Activated CD4-positive, CD25-positive, alpha-beta regulatory T cell (primary cell): ENCODE measurements around the gene DENND1A.
"Not testable (repeated sequence)": the region's sequence is repeated elsewhere in the genome, so short reads cannot be mapped to it uniquely, and the experiment has no call there.

ENCODE experiments used
- DNase-seq, 4 experiments: peaks; one replicate each; lab custom pipeline; 2025; lab: John Stamatoyannopoulos, UW

DENND1A gene

DNA sequence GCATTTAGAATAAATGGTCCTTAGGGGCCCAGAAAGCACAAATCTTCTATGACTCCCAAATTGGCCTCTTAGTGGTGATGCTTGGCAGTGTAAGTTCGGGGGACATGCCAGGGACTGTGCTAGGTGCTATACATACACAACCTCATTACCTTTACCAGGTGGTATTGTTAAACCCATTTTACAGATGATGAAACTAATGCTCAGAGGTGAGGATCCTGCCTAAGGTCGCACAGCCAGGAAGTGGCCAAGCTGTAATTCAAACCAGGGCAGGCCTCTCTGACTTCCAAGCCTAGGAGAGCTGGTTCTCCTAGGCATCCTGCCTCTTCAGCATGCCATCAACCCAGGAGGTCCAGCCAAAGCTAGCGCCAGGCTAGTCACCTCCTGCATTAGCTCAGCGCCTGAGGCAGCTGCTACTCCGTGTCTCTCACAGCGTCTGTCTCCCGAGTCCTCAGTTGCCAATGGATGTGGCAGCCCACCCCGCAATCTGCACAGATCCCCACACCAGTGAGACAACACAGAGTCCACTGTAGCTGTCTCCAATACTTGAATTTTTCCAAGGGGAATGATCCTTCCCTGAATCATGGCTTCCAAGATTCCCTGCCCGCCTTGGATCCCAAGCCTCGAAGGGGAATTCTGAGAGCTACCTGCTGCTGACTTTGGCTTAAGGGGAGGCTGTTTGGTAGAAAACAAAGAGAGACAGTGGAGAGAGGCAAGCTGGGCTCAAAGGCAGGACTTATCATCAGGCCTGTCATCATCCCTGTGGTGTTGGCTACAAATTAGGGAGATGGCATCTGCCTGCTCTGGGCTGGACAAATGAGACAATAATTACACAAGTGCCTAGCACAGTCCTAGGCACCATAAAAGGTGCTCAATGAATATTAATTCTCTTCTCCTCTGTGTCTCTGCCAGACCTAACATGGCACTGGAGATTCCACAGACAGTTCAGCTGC is 521.3 kb downstream of the DENND1A start:
- DNase-seq: no peak

DNA sequence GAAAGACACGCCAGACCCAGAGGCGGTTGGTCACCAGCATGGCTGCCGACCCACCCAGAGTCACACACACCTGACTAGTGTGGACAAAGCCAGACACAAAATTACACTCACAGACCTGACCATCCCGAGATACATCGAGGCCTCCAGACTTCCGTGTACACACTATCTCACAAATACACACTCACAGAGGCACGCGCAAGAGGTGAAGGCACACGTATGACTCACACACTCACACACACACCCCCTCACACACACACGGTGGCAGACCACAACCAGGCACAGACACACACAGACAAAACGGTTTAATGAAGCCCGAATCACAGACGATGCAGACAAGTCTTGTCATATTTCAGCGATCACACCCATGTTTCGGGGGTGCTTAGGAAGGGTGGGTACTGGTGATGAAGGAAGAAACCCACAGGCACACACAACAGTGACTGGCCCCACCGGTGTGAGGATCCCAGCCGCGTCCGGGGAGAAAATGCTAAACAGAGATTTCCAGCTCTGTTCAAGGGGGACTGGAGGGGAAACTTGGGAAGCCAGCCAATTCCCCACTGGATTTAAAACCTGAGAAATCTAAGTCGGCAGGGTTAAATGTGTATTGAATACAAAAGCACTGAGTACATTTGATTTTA is 522.6 kb downstream of the DENND1A start:
- DNase-seq: no peak

DNA sequence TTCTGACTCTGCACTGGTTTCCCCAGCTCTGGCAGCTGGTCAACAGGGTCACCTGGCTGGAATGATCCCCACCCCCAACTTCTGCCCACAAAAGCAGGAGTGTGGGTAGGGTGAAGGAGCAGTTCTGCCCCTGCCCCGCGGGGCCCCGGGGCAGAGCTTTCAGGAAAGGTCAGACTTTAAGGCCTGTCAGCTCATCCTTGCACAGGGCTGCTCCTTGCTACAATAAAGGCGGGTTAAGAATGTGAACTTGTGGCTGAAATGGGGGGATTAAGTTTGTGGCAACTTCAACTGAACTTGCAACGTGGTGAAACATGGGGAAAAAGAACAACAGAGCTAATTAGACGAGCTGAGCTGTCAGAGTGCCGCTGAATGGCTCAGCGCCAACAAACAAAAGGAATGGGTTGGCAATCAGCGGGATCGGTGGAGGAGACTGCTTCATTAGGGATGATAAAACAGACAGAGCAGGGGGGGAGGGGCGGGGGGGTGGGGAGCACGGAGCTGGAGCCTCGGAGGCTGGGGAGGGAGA is 523.2 kb downstream of the DENND1A start:
- no peak for DNase-seq

- DNase-seq: no peak
These were observed 523.9 kb downstream of the DENND1A start for GRCh38 chr9:123406016-123406415.

DNA sequence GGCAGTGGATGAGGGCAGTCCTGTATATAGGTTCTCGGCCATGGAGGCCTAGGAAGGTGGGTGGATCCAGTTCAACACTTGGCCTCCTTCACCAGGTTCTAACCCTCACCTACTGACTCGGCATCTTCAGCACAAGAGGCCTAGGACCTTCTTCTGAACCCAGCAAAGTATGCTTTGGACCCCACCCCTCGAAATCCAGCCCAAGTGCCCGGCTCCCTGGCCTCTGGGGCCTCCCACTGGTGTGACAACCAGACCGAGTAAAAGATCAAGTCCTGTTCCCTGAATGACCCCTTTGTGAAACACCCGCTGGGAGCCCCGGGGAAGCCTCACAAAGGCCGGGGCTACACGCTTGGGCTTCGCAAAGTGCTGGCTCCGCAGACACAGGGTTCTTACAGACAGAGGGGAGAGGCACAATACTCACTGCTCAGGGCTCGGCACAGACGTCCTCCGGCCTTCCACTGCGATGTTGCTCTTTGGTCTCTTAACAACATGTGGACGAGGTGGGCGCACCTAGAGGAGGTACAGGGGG is 526.9 kb downstream of the DENND1A start:
- no peak for DNase-seq

DNA sequence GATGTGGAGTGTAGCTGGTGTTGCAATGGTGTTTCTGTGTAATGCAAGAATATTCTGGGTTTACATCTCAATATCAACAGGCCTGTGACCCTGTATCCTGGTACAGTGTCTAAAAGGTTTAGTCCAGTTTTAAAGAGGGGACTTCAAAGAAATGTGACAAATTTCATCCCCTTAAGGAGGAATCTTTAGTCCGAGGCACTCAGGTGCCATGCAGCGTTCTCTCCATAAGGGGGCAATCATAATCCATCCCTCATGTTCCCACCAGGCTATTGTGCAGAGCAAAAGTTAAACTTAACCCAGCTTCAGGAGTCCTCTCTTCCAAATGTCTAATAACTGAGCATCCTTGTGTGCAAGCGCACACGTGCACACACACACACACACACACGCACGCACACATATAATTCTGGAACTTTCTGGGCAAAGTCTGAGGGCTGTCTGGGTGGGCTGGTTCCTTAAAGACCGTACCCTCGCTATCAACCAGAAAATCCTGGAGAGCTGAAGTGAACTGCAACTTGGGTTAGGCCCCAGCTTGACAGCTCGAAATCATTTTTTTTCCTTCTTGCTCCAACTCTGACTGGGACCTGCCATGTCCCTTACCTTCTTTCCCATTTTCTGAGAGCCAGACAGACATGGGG is 527.9 kb downstream of the DENND1A start:
- no peak for DNase-seq

DNA sequence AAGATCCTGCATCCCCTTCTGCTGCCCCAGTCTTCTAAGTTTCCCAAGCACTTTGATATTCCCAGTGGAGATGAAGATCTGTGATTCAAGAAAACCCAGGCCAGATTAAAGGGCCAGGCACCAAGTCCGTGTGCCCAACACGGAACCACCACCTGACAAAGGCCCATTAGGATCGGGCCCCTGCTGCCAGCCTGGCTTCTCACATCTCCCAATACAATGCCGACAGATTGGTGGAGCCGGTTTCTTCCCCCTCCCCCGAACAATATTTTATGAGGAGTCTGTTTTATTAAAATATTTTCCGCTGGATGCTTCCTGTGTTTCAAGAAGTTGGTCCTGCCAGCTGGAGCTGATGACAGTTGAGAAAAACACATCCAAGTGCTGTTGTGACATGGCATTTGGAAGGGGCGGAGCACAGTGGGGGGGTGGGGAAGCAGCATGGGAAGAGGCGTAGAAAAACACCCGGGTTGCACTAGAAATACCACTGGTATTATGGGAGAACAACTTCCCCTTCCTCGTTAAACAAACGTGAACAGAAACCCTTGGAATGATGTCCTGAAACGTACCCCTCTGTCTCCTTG is 528.9 kb downstream of the DENND1A start:
- DNase-seq: no peak

GRCh38 chr9:123399803-123400378 is 530.0 kb downstream of the DENND1A start:
- no peak for DNase-seq

- DNase-seq: not testable (repeated sequence)
These were observed 531.0 kb downstream of the DENND1A start for GRCh38 chr9:123398938-123399337.

- no peak for DNase-seq
These were observed 532.0 kb downstream of the DENND1A start for GRCh38 chr9:123397975-123398374.

DNA sequence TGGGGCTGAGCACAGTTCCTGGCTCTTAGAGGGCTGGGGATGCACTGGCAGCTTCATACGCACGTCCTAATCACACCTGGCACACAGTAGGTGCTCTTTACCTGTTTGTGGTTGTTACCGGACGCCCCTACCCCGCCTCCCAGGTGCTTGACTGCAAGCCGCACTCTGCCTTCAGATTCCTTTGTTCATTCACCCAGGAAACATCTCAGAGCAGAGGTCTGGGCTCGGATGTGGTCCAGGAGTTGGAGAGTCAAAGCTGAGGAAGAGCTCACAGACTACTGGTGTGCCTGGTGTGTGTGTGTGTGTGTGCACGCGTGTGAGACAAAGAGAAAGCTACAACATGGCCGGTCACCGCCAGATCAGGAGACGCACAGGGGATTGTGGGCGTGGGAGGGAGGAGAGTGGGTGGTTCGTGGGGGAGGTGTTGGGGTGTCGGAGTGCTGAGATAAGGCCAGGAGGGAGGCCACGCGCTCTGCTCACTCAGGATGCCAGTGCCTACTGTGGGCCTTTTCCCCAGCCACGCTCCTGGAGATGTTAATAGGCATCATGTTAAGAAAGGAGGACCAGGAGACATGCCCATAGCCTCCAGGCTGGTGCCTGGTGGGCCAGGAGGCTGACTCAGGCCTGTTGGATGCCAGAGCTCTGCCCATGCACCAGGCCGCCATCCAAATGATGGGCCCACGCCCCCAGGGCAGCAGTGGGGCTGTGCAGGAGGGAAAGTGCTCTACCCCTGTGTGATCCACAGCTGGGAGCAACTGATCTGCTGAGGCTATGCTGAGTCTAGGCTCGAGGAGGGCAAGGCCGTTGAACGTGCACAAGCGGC is 534.0 kb downstream of the DENND1A start:
- no peak for DNase-seq

GRCh38 chr9:123395276-123395688 is 534.6 kb downstream of the DENND1A start:
- no peak for DNase-seq

GRCh38 chr9:123394291-123395235 is 535.4 kb downstream of the DENND1A start:
- DNase-seq: no peak

DNA sequence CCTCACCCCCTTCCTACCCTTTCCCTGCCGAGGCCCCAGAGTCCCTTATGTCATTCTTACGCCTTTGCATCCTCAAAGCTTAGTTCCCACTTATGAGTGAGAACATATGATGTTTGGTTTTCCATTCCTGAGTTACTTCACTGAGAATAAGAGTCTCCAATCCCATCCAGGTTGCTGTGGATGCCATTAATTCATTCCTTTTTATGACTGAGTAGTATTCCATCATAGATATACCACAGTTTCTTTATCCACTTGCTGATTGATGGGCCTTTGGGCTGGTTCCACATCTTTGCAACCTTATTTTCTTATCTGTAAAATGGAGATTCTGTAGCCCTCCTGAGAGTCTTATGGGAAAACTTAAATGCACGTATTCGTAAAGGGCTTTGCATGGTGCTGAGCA is 537.1 kb downstream of the DENND1A start:
- no peak for DNase-seq

- no peak for DNase-seq
These were observed 538.0 kb downstream of the DENND1A start for GRCh38 chr9:123391946-123392345.

DNA sequence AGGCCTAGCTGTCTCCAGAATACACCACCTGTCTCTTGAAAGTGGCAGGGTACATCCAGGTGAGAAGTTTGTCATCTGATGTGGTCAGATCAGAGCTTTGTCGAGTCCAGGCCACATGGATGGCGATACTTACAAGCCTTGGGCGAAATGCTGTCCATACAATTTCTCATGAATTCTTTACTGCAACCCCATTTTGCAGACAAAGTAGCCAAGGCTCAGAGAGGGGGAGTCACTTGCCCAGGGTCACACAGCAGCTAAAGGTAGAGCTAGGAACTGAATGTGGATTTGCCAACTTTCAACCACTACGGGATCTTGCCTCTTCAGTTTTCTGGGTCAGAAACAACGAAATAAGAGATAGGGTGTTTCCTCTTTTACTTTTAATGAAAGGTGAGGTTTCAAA is 538.7 kb downstream of the DENND1A start:
- DNase-seq: no peak

- DNase-seq: no peak
These were observed 539.4 kb downstream of the DENND1A start for GRCh38 chr9:123390337-123391135.

- DNase-seq: no peak
These were observed 540.2 kb downstream of the DENND1A start for GRCh38 chr9:123389698-123390097.

- no peak for DNase-seq
These were observed 540.9 kb downstream of the DENND1A start for GRCh38 chr9:123389070-123389469.
